Measurements from ENCODE around the gene PHF11. TPM values are rescaled to one million over a fixed set of nuclear protein-coding genes. Genes with fewer than 3 reads are reported as not detected.
"Not testable (repeated sequence)": the region's sequence is repeated elsewhere in the genome, so short reads cannot be mapped to it uniquely, and the experiment has no call there.

Gene PHF11
- total RNA-seq, 1 donor from 2014 or later = 16.4 TPM

- H3K36me3 Mint-ChIP-seq (ENCODE audit: low read depth, unreplicated experiment) = peaks cover 39% of the 10 kb centered on the region
Measured at GRCh38 chr13:49561062-49561410, 65.3 kb downstream of the PHF11 start.

DNA sequence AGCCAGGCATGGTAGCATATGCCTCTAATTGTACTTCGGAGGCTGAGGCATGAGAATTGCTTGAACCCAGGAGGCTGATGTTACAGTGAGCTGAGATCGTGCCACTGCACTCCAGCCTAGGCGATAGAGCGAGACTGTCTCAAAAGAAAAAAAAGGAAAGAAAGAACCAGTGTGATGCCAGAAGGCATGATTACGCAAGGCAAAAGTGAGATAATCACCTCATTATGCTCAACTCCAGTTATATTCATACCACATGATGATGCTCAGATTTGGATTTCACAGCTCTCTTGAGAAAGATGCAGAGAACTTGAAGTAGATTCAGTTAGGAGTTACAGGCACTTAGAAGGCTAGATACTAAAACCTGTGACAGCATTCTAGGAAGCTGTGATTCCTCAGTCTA lies 67.8 kb downstream of the PHF11 start:
- no peak overlapping the region for H3K27ac Mint-ChIP-seq (ENCODE audit: unreplicated experiment)
- peak overlapping the region; percentile 28 for H3K4me3 Mint-ChIP-seq (ENCODE audit: unreplicated experiment)
- no peaks in the 10 kb centered on the region for H3K27me3 Mint-ChIP-seq (ENCODE audit: unreplicated experiment)
- no peaks in the 10 kb centered on the region for H3K4me1 Mint-ChIP-seq (ENCODE audit: unreplicated experiment)
- peaks cover 51% of the 10 kb centered on the region for H3K36me3 Mint-ChIP-seq (ENCODE audit: low read depth, unreplicated experiment)
- TF ChIP-seq, protein P1, sequence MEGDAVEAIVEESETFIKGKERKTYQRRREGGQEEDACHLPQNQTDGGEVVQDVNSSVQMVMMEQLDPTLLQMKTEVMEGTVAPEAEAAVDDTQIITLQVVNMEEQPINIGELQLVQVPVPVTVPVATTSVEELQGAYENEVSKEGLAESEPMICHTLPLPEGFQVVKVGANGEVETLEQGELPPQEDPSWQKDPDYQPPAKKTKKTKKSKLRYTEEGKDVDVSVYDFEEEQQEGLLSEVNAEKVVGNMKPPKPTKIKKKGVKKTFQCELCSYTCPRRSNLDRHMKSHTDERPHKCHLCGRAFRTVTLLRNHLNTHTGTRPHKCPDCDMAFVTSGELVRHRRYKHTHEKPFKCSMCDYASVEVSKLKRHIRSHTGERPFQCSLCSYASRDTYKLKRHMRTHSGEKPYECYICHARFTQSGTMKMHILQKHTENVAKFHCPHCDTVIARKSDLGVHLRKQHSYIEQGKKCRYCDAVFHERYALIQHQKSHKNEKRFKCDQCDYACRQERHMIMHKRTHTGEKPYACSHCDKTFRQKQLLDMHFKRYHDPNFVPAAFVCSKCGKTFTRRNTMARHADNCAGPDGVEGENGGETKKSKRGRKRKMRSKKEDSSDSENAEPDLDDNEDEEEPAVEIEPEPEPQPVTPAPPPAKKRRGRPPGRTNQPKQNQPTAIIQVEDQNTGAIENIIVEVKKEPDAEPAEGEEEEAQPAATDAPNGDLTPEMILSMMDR (IDR thresholded peaks at IDR 0.05; ENCODE audit: unreplicated experiment) = no peak
- no peaks in the 10 kb centered on the region for H3K9me3 Mint-ChIP-seq (ENCODE audit: unreplicated experiment)
- no peak for DNase-seq (ENCODE audit: low spot score)

More at GRCh38 chr13:49561062-49561410, 65.3 kb downstream of the PHF11 start:
- Mint-ChIP-seq H3K27ac (ENCODE audit: unreplicated experiment) (no peak overlapping the region), H3K27me3 (ENCODE audit: unreplicated experiment) (peaks cover 1% of the 10 kb centered on the region), H3K4me1 (ENCODE audit: unreplicated experiment) (peaks cover 9% of the 10 kb centered on the region), H3K4me3 (ENCODE audit: unreplicated experiment) (no peak overlapping the region), H3K9me3 (ENCODE audit: unreplicated experiment) (no peaks in the 10 kb centered on the region)
- no peak for DNase-seq (ENCODE audit: low spot score)
- TF ChIP-seq, protein P1 (IDR thresholded peaks at IDR 0.05; ENCODE audit: unreplicated experiment) = no peak

DNA sequence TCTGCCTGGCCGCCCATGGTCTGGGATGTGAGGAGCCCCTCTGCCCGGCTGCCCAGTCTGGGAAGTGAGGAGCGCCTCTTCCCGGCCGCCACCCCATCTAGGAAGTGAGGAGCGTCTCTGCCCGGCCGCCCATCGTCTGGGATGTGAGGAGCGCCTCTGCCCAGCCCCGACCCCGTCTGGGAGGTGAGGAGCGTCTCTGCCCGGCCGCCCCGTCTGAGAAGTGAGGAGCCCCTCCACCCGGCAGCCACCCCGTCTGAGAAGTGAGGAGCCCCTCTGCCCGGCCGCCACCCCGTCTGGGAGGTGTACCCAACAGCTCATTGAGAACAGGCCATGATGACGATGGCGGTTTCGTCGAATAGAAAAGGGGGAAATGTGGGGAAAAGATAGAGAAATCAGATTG lies 69.7 kb downstream of the PHF11 start:
- H3K4me3 Mint-ChIP-seq (ENCODE audit: unreplicated experiment); DNase-seq (ENCODE audit: low spot score); H3K4me1 Mint-ChIP-seq (ENCODE audit: unreplicated experiment); H3K27ac Mint-ChIP-seq (ENCODE audit: unreplicated experiment); H3K27me3 Mint-ChIP-seq (ENCODE audit: unreplicated experiment); H3K9me3 Mint-ChIP-seq (ENCODE audit: unreplicated experiment): not testable (repeated sequence)
- H3K36me3 Mint-ChIP-seq (ENCODE audit: low read depth, unreplicated experiment) = peaks cover 36% of the 10 kb centered on the region

- DNase-seq (ENCODE audit: low spot score) = no peak
- Mint-ChIP-seq H3K27me3 (ENCODE audit: unreplicated experiment) (no peaks in the 10 kb centered on the region), H3K4me1 (ENCODE audit: unreplicated experiment) (no peaks in the 10 kb centered on the region), H3K9me3 (ENCODE audit: unreplicated experiment) (no peaks in the 10 kb centered on the region), H3K27ac (ENCODE audit: unreplicated experiment) (no peak overlapping the region), H3K4me3 (ENCODE audit: unreplicated experiment) (peak overlapping the region; percentile 10), H3K36me3 (ENCODE audit: low read depth, unreplicated experiment) (peaks cover 26% of the 10 kb centered on the region)
- TF ChIP-seq, protein P1 (IDR thresholded peaks at IDR 0.05; ENCODE audit: unreplicated experiment) = no peak
Measured at GRCh38 chr13:49566461-49566860, 70.7 kb downstream of the PHF11 start.

DNA sequence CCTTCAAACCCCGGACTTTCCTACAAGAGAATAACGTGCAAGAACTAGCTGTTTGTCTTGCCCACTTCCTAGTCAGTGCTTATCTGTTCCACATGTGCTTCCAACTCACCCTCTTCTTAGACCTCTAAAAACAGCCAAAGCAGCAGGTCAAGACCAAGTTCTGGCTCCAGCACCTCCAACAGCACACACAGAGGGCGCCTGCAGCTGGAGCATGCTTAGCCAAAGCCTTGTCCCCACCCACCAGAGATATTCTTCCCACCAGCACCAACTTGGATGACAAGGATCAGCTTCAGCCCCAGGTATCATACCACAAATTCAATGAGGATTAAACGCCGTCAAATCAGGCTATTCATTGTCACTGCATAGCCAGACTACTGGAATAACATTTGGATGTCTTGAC lies 71.7 kb downstream of the PHF11 start:
- no peak for DNase-seq (ENCODE audit: low spot score)
- H3K36me3 Mint-ChIP-seq (ENCODE audit: low read depth, unreplicated experiment) = peaks cover 24% of the 10 kb centered on the region
- TF ChIP-seq, protein P1 (IDR thresholded peaks at IDR 0.05; ENCODE audit: unreplicated experiment) = no peak
- no peaks in the 10 kb centered on the region for H3K4me1 Mint-ChIP-seq (ENCODE audit: unreplicated experiment)
- H3K9me3 Mint-ChIP-seq (ENCODE audit: unreplicated experiment) = no peaks in the 10 kb centered on the region
- H3K27ac Mint-ChIP-seq (ENCODE audit: unreplicated experiment) = no peak overlapping the region
- H3K4me3 Mint-ChIP-seq (ENCODE audit: unreplicated experiment) = no peak overlapping the region
- H3K27me3 Mint-ChIP-seq (ENCODE audit: unreplicated experiment) = no peaks in the 10 kb centered on the region
